ENCODE measurements around the gene SIK3. TPM values are rescaled to one million over a fixed set of nuclear protein-coding genes. Genes with fewer than 3 reads are reported as not detected.
A peak's percentile ranks its signal among the peaks of the same experiment; 100 is the strongest.
"Not testable (repeated sequence)": the region's sequence is repeated elsewhere in the genome, so short reads cannot be mapped to it uniquely, and the experiment has no call there.

Gene SIK3
- total and polyA plus RNA-seq, 2 experiments from 2014 or later: 6.1 to 33.9 TPM

DNA sequence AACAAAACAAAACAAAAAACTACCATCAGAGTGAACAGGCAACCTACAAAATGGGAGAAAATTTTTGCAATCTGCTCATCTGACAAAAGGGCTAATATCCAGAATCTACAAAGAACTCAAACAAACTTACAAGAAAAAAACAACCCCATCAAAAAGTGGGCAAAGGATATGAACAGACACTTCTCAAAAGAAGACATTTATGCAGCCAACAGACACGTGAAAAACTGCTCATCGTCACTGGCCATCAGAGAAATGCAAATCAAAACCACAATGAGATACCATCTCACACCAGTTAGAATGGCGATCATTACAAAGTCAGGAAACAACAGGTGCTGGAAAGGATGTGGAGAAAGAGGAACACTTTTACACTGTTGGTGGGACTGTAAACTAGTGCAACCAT lies 14.3 kb upstream of the SIK3 start:
- not testable (repeated sequence) for H3K36me3 Mint-ChIP-seq (ENCODE audit: low read depth); H3K4me1 Mint-ChIP-seq; DNase-seq (ENCODE audit: low spot score); H3K9me3 Mint-ChIP-seq; H3F3A ChIP-seq (replicated peaks; ENCODE audit: low read depth); H2AFZ ChIP-seq; H3K4me3 ChIP-seq; ATAC-seq; H3K36me3 ChIP-seq (ENCODE audit: insufficient read depth); H3K27me3 Mint-ChIP-seq (ENCODE audit: insufficient read depth, low read depth, poor library complexity); H3K4me3 Mint-ChIP-seq; H3K9me2 ChIP-seq (ENCODE audit: insufficient read depth); H3K79me2 ChIP-seq (replicated peaks; ENCODE audit: insufficient read depth); H3K27ac Mint-ChIP-seq; H3K4me2 ChIP-seq; H3K27me3 ChIP-seq (ENCODE audit: insufficient read depth); H3K4me1 ChIP-seq (ENCODE audit: insufficient read depth); H3K27ac ChIP-seq (ENCODE audit: low read depth); H4K20me1 ChIP-seq (replicated peaks; ENCODE audit: insufficient read depth)

DNA sequence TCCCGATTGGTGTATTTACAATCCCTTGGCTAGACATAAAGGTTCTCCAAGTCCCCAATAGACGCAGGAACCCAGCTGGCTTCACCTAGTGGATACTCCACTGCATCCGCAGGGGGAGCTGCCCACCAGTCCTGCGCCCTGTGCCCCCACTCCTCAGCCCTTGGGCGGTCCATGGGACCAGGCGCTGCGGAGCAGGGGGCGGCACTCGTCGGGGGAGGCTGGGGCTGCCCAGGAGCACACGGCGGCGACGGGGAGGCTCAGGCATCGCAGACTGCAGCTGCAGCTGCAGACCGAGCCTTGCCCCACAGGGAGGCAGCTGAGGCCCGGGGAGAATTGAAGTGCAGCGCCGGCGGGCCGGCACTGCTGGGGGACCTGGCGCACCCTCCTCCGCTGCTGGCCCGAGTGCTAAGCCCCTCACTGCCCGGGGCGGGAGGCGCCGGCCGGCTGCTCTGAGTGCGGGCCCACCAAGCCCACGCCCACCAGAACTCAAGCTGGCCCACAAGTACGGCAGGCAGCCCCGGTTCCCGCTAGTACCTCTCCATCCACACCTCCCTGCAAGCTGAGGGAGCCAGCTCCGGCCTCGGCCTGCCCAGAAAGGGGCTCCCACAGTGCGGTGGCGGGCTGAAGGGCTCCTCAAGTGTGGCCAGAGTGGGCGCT lies 12.2 kb upstream of the SIK3 start:
- no peaks in the 10 kb centered on the region for H3K36me3 Mint-ChIP-seq (ENCODE audit: low read depth)
- Histone ChIP-seq H3K27ac (ENCODE audit: low read depth) (no peak overlapping the region), H3K9me2 (ENCODE audit: insufficient read depth) (no peaks in the 10 kb centered on the region), H3K4me3 (no peak overlapping the region), H3K4me2 (no peak overlapping the region), H3K4me1 (ENCODE audit: insufficient read depth) (no peaks in the 10 kb centered on the region), H3K79me2 (replicated peaks; ENCODE audit: insufficient read depth) (no peaks in the 10 kb centered on the region), H2AFZ (no peak overlapping the region; the same call in 1 of the 2 replicates), H3F3A (replicated peaks; ENCODE audit: low read depth) (no peaks in the 10 kb centered on the region), H3K27me3 (ENCODE audit: insufficient read depth) (no peaks in the 10 kb centered on the region), H3K36me3 (ENCODE audit: insufficient read depth) (no peaks in the 10 kb centered on the region), H4K20me1 (replicated peaks; ENCODE audit: insufficient read depth) (no peaks in the 10 kb centered on the region)
- no peak overlapping the region for H3K4me3 Mint-ChIP-seq
- no peaks in the 10 kb centered on the region for H3K4me1 Mint-ChIP-seq
- peak; percentile 42 for DNase-seq (ENCODE audit: low spot score)
- TF ChIP-seq, protein P1, sequence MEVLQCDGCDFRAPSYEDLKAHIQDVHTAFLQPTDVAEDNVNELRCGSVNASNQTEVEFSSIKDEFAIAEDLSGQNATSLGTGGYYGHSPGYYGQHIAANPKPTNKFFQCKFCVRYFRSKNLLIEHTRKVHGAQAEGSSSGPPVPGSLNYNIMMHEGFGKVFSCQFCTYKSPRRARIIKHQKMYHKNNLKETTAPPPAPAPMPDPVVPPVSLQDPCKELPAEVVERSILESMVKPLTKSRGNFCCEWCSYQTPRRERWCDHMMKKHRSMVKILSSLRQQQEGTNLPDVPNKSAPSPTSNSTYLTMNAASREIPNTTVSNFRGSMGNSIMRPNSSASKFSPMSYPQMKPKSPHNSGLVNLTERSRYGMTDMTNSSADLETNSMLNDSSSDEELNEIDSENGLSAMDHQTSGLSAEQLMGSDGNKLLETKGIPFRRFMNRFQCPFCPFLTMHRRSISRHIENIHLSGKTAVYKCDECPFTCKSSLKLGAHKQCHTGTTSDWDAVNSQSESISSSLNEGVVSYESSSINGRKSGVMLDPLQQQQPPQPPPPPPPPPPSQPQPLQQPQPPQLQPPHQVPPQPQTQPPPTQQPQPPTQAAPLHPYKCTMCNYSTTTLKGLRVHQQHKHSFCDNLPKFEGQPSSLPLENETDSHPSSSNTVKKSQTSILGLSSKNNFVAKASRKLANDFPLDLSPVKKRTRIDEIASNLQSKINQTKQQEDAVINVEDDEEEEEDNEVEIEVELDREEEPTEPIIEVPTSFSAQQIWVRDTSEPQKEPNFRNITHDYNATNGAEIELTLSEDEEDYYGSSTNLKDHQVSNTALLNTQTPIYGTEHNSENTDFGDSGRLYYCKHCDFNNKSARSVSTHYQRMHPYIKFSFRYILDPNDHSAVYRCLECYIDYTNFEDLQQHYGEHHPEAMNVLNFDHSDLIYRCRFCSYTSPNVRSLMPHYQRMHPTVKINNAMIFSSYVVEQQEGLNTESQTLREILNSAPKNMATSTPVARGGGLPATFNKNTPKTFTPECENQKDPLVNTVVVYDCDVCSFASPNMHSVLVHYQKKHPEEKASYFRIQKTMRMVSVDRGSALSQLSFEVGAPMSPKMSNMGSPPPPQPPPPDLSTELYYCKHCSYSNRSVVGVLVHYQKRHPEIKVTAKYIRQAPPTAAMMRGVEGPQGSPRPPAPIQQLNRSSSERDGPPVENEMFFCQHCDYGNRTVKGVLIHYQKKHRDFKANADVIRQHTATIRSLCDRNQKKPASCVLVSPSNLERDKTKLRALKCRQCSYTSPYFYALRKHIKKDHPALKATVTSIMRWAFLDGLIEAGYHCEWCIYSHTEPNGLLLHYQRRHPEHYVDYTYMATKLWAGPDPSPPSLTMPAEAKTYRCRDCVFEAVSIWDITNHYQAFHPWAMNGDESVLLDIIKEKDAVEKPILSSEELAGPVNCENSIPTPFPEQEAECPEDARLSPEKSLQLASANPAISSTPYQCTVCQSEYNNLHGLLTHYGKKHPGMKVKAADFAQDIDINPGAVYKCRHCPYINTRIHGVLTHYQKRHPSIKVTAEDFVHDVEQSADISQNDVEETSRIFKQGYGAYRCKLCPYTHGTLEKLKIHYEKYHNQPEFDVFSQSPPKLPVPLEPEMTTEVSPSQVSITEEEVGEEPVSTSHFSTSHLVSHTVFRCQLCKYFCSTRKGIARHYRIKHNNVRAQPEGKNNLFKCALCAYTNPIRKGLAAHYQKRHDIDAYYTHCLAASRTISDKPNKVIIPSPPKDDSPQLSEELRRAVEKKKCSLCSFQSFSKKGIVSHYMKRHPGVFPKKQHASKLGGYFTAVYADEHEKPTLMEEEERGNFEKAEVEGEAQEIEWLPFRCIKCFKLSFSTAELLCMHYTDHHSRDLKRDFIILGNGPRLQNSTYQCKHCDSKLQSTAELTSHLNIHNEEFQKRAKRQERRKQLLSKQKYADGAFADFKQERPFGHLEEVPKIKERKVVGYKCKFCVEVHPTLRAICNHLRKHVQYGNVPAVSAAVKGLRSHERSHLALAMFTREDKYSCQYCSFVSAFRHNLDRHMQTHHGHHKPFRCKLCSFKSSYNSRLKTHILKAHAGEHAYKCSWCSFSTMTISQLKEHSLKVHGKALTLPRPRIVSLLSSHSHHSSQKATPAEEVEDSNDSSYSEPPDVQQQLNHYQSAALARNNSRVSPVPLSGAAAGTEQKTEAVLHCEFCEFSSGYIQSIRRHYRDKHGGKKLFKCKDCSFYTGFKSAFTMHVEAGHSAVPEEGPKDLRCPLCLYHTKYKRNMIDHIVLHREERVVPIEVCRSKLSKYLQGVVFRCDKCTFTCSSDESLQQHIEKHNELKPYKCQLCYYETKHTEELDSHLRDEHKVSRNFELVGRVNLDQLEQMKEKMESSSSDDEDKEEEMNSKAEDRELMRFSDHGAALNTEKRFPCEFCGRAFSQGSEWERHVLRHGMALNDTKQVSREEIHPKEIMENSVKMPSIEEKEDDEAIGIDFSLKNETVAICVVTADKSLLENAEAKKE (CRISPR knock-in tag; IDR thresholded peaks at IDR 0.05): no peak
- TF ChIP-seq STAT1 (IDR thresholded peaks at IDR 0.05; ENCODE audit: unreplicated experiment): no peak
- no peak overlapping the region for H3K27ac Mint-ChIP-seq
- peaks cover 6% of the 10 kb centered on the region; the same call in 1 of the 3 replicates for H3K9me3 Mint-ChIP-seq
- ATAC-seq: peak; percentile 51
- H3K27me3 Mint-ChIP-seq (ENCODE audit: insufficient read depth, low read depth, poor library complexity): peaks cover 5% of the 10 kb centered on the region

All from GM23338 (cell line).